Measurements from ENCODE around the gene AP3B1. TPM values are rescaled to one million over a fixed set of nuclear protein-coding genes. Genes with fewer than 3 reads are reported as not detected.

AP3B1 gene
- total and polyA plus RNA-seq, 2 of the 8 experiments (the other 6 are each of a cell fraction or from before 2014, with no cell fraction given), result 45.8 to 48.3 TPM

GRCh38 chr5:77957931-77958521 lies 336.5 kb downstream of the AP3B1 start (continued):
- TF ChIP-seq NANOG (IDR thresholded peaks at IDR 0.05; ENCODE audit: insufficient read depth, low read depth, low read length, poor library complexity, severe bottlenecking) (peak; percentile 72), RAD21 (IDR thresholded peaks at IDR 0.05 in 1 of 2, conservative IDR thresholded peaks at IDR 0.05 in 1 of 2; ENCODE audit: low read depth in 2 of 2, low read length in 2 of 2) (no peak; a peak in 1 of 4 replicates), ZNF274 (IDR thresholded peaks at IDR 0.05; ENCODE audit: borderline replicate concordance, extremely low read depth, low read length) (no peak), TCF12 (IDR thresholded peaks at IDR 0.05; ENCODE audit: low read depth, low read length) (no peak), CTCF (IDR thresholded peaks at IDR 0.05; ENCODE audit: control extremely low read depth in 1 of 3, insufficient read depth in 1 of 3, low read depth in 1 of 3, low read length in 3 of 3) (peak in 1 of 3 experiments; percentile 15; a peak in 1 of 4 replicates), CTBP2 (IDR thresholded peaks at IDR 0.05; ENCODE audit: borderline replicate concordance, insufficient read depth, insufficient read length, low read length) (peak; percentile 35)

Measured in H1 (cell line).